Measurements from ENCODE around the gene TMEM266. TPM values are rescaled to one million over a fixed set of nuclear protein-coding genes. Genes with fewer than 3 reads are reported as not detected.

Gene TMEM266
- total and polyA plus RNA-seq, 9 donors, result 0.13 to 0.95 (median 0.47) TPM

GRCh38 chr15:76190070-76190564 lies 130.3 kb downstream of the TMEM266 start:
- Histone ChIP-seq H3K36me3 (ENCODE audit: control insufficient read depth, insufficient read depth, low read length) (no peaks in the 10 kb centered on the region), H3K9me3 (replicated peaks; ENCODE audit: control insufficient read depth, low read depth, low read length) (no peaks in the 10 kb centered on the region), H3K4me3 (ENCODE audit: low read length) (no peak overlapping the region), H3K27me3 (ENCODE audit: control insufficient read depth, insufficient read depth, low read length) (peaks cover 35% of the 10 kb centered on the region), H3K4me1 (ENCODE audit: control insufficient read depth, insufficient read depth, low read length) (peaks cover 9% of the 10 kb centered on the region), H3K27ac (ENCODE audit: low read length) (no peak overlapping the region)
- WGBS (ENCODE audit: insufficient coverage), result 50% methylated on average over 12 of the region's 12 CpGs
- no peak for DNase-seq

GRCh38 chr15:76190751-76191538 lies 131.2 kb downstream of the TMEM266 start:
- H3K9me3 ChIP-seq (replicated peaks; ENCODE audit: control insufficient read depth, low read depth, low read length), result no peaks in the 10 kb centered on the region
- peaks cover 35% of the 10 kb centered on the region for H3K27me3 ChIP-seq (ENCODE audit: control insufficient read depth, insufficient read depth, low read length)
- no peak overlapping the region for H3K27ac ChIP-seq (ENCODE audit: low read length)
- no peak overlapping the region for H3K4me3 ChIP-seq (ENCODE audit: low read length)
- WGBS (ENCODE audit: insufficient coverage), result 21% methylated on average over 32 of the region's 34 CpGs
- H3K4me1 ChIP-seq (ENCODE audit: control insufficient read depth, insufficient read depth, low read length), result peaks cover 9% of the 10 kb centered on the region
- DNase-seq, result peak; percentile 71
- H3K36me3 ChIP-seq (ENCODE audit: control insufficient read depth, insufficient read depth, low read length), result no peaks in the 10 kb centered on the region

GRCh38 chr15:76191539-76192244 lies 131.9 kb downstream of the TMEM266 start:
- H3K4me3 ChIP-seq (ENCODE audit: low read length), result no peak overlapping the region
- peaks cover 35% of the 10 kb centered on the region for H3K27me3 ChIP-seq (ENCODE audit: control insufficient read depth, insufficient read depth, low read length)
- DNase-seq, result no peak
- peaks cover 12% of the 10 kb centered on the region for H3K4me1 ChIP-seq (ENCODE audit: control insufficient read depth, insufficient read depth, low read length)
- H3K9me3 ChIP-seq (replicated peaks; ENCODE audit: control insufficient read depth, low read depth, low read length), result no peaks in the 10 kb centered on the region
- WGBS (ENCODE audit: insufficient coverage), result 50% methylated on average over 53 of the region's 55 CpGs
- no peak overlapping the region for H3K27ac ChIP-seq (ENCODE audit: low read length)
- no peaks in the 10 kb centered on the region for H3K36me3 ChIP-seq (ENCODE audit: control insufficient read depth, insufficient read depth, low read length)

- Histone ChIP-seq H3K27ac (ENCODE audit: low read length) (no peak overlapping the region), H3K36me3 (ENCODE audit: control insufficient read depth, insufficient read depth, low read length) (no peaks in the 10 kb centered on the region), H3K27me3 (ENCODE audit: control insufficient read depth, insufficient read depth, low read length) (peaks cover 35% of the 10 kb centered on the region), H3K4me3 (ENCODE audit: low read length) (no peak overlapping the region), H3K4me1 (ENCODE audit: control insufficient read depth, insufficient read depth, low read length) (peaks cover 17% of the 10 kb centered on the region), H3K9me3 (replicated peaks; ENCODE audit: control insufficient read depth, low read depth, low read length) (no peaks in the 10 kb centered on the region)
- no peak for DNase-seq
- WGBS (ENCODE audit: insufficient coverage), result 83% methylated on average over 7 of the region's 8 CpGs
Measured at GRCh38 chr15:76192715-76193114, 132.9 kb downstream of the TMEM266 start.

GRCh38 chr15:76193934-76194333 lies 134.1 kb downstream of the TMEM266 start:
- Histone ChIP-seq H3K27ac (ENCODE audit: low read length) (no peak overlapping the region), H3K27me3 (ENCODE audit: control insufficient read depth, insufficient read depth, low read length) (peaks cover 35% of the 10 kb centered on the region), H3K9me3 (replicated peaks; ENCODE audit: control insufficient read depth, low read depth, low read length) (no peaks in the 10 kb centered on the region), H3K36me3 (ENCODE audit: control insufficient read depth, insufficient read depth, low read length) (no peaks in the 10 kb centered on the region), H3K4me3 (ENCODE audit: low read length) (no peak overlapping the region), H3K4me1 (ENCODE audit: control insufficient read depth, insufficient read depth, low read length) (peaks cover 17% of the 10 kb centered on the region)
- no peak for DNase-seq
- WGBS (ENCODE audit: insufficient coverage), result 73% methylated on average over 8 of the region's 8 CpGs

GRCh38 chr15:76195506-76196268 lies 135.9 kb downstream of the TMEM266 start:
- Histone ChIP-seq H3K27me3 (ENCODE audit: control insufficient read depth, insufficient read depth, low read length) (peaks cover 20% of the 10 kb centered on the region), H3K4me1 (ENCODE audit: control insufficient read depth, insufficient read depth, low read length) (peaks cover 16% of the 10 kb centered on the region), H3K27ac (ENCODE audit: low read length) (no peak overlapping the region), H3K36me3 (ENCODE audit: control insufficient read depth, insufficient read depth, low read length) (no peaks in the 10 kb centered on the region), H3K9me3 (replicated peaks; ENCODE audit: control insufficient read depth, low read depth, low read length) (no peaks in the 10 kb centered on the region), H3K4me3 (ENCODE audit: low read length) (no peak overlapping the region)
- no peak for DNase-seq
- WGBS (ENCODE audit: insufficient coverage), result 62% methylated on average over 6 of the region's 7 CpGs

- H3K9me3 ChIP-seq (replicated peaks; ENCODE audit: control insufficient read depth, low read depth, low read length), result no peaks in the 10 kb centered on the region
- no peak overlapping the region for H3K27ac ChIP-seq (ENCODE audit: low read length)
- DNase-seq, result peak; percentile 61
- no peaks in the 10 kb centered on the region for H3K36me3 ChIP-seq (ENCODE audit: control insufficient read depth, insufficient read depth, low read length)
- peaks cover 10% of the 10 kb centered on the region for H3K4me1 ChIP-seq (ENCODE audit: control insufficient read depth, insufficient read depth, low read length)
- no peak overlapping the region for H3K4me3 ChIP-seq (ENCODE audit: low read length)
- 48% methylated on average over 13 of the region's 18 CpGs for WGBS (ENCODE audit: insufficient coverage)
- peaks cover 13% of the 10 kb centered on the region for H3K27me3 ChIP-seq (ENCODE audit: control insufficient read depth, insufficient read depth, low read length)
Measured at GRCh38 chr15:76196269-76197231, 136.8 kb downstream of the TMEM266 start.

- Histone ChIP-seq H3K9me3 (replicated peaks; ENCODE audit: control insufficient read depth, low read depth, low read length) (no peaks in the 10 kb centered on the region), H3K4me1 (ENCODE audit: control insufficient read depth, insufficient read depth, low read length) (peaks cover 8% of the 10 kb centered on the region), H3K27me3 (ENCODE audit: control insufficient read depth, insufficient read depth, low read length) (peaks cover under 1% of the 10 kb centered on the region), H3K4me3 (ENCODE audit: low read length) (no peak overlapping the region), H3K27ac (ENCODE audit: low read length) (no peak overlapping the region), H3K36me3 (ENCODE audit: control insufficient read depth, insufficient read depth, low read length) (no peaks in the 10 kb centered on the region)
- WGBS (ENCODE audit: insufficient coverage), result 97% methylated on average over 5 of the region's 8 CpGs
- DNase-seq, result no peak
Measured at GRCh38 chr15:76197703-76198455, 138.1 kb downstream of the TMEM266 start.
